Hepatocyte (in vitro differentiated cells): ENCODE results near the gene KCNQ5. TPM values are rescaled to one million over a fixed set of nuclear protein-coding genes. Genes with fewer than 3 reads are reported as not detected.

Source experiments
- DNase-seq: peaks from one replicate; pipeline ENCODE4 v3.0.0-alpha.2; 2016; ENCODE audit warnings: low spot score
- H2AFZ ChIP-seq: fragments of 200-600 bp; sonication (generic); 2 replicates; pipeline ENCODE4 v1.6.0; 2016; ENCODE audit warnings: antibody characterized with exemption, mild to moderate bottlenecking
- H3K27ac ChIP-seq: fragments of 200-600 bp; sonication (generic); 2 replicates; pipeline ENCODE4 v1.5.1; 2016; ENCODE audit warnings: mild to moderate bottlenecking
- H3K27me3 ChIP-seq: fragments of 200-600 bp; sonication (generic); 2 replicates; pipeline ENCODE4 v1.6.1; 2016
- H3K36me3 ChIP-seq: fragments of 200-600 bp; sonication (generic); replicated peaks from 2 replicates; pipeline ENCODE4 v1.5.1; 2016; ENCODE audit warnings: low read depth; ENCODE audit not compliant: insufficient read depth
- H3K4me1 ChIP-seq: fragments of 200-600 bp; sonication (generic); 2 replicates; pipeline ENCODE4 v1.5.1; 2016; ENCODE audit warnings: mild to moderate bottlenecking, moderate library complexity; ENCODE audit not compliant: insufficient read depth
- H3K4me2 ChIP-seq: fragments of 200-600 bp; sonication (generic); 2 replicates; pipeline ENCODE4 v1.6.0; 2016
- H3K4me3 ChIP-seq: fragments of 200-600 bp; sonication (generic); 2 replicates; pipeline ENCODE4 v1.5.1; 2016; ENCODE audit warnings: mild to moderate bottlenecking
- H3K79me2 ChIP-seq: fragments of 200-600 bp; sonication (generic); 2 replicates; pipeline ENCODE4 v1.6.0; 2017; ENCODE audit warnings: mild to moderate bottlenecking
- H3K9me2 ChIP-seq: fragments of 200-600 bp; sonication (generic); replicated peaks from 2 replicates; pipeline ENCODE4 v1.6.0; 2017; ENCODE audit warnings: mild to moderate bottlenecking; ENCODE audit not compliant: insufficient read depth
- H3K9me3 ChIP-seq: fragments of 200-600 bp; sonication (generic); 2 replicates; pipeline ENCODE4 v1.5.1; 2016; ENCODE audit warnings: low read depth, mild to moderate bottlenecking
- H4K20me1 ChIP-seq: fragments of 200-600 bp; sonication (generic); 2 replicates; pipeline ENCODE4 v1.6.0; 2016; ENCODE audit warnings: mild to moderate bottlenecking; ENCODE audit not compliant: insufficient read depth, poor library complexity, severe bottlenecking
- CTCF ChIP-seq: fragments of 200-600 bp; sonication (generic); IDR thresholded peaks from 2 replicates; pipeline ENCODE4 v1.5.1; 2016; ENCODE audit warnings: antibody characterized with exemption, mild to moderate bottlenecking; ENCODE audit not compliant: poor library complexity
- EZH2 ChIP-seq: fragments of 200-600 bp; sonication (generic); IDR thresholded peaks from 2 replicates; pipeline ENCODE4 v1.6.1; 2016; ENCODE audit warnings: antibody characterized with exemption, mild to moderate bottlenecking, borderline replicate concordance
- EZH2phosphoT487 ChIP-seq: fragments of 200-600 bp; sonication (generic); IDR thresholded peaks from one replicate; pipeline ENCODE4 v1.6.1; 2018; ENCODE audit warnings: antibody characterized with exemption, mild to moderate bottlenecking, low read depth, moderate library complexity; ENCODE audit not compliant: unreplicated experiment, severe bottlenecking
- WGBS: methylation state at CpG from one replicate; pipeline ENCODE4 v1.1.6; 2016; ENCODE audit warnings: low lambda C conversion rate; ENCODE audit errors: missing lambda C conversion rate; 5-methylcytosine and 5-hydroxymethylcytosine counted together
- polyA plus RNA-seq: library from polyadenylated mRNA; unstranded; fragments of >200 nt; fragmentation: Nextera tagmentation; extraction: Ambion mirVana; gene quantifications from 2 replicates; pipeline ENCODE4 v1.2.1, GENCODE V29; 2016
- total RNA-seq: library from RNA; depleted of rRNA; stranded (reverse); fragments of >200 nt; gene quantifications from 2 replicates; pipeline ENCODE4 v1.2.3, GENCODE V29; 2014

KCNQ5 gene
- total and polyA plus RNA-seq, 2 experiments from 2014 or later = 1.6 to 2.0 TPM

- Histone ChIP-seq H3K27ac (no peak overlapping the region), H3K79me2 (no peaks in the 10 kb centered on the region), H3K36me3 (no peaks in the 10 kb centered on the region), H3K9me2 (no peaks in the 10 kb centered on the region), H3K9me3 (no peaks in the 10 kb centered on the region), H3K4me3 (no peak overlapping the region), H4K20me1 (no peaks in the 10 kb centered on the region), H2AFZ (no peak overlapping the region), H3K27me3 (no peaks in the 10 kb centered on the region), H3K4me2 (no peak overlapping the region), H3K4me1 (no peaks in the 10 kb centered on the region)
- no peak for TF ChIP-seq CTCF
- no peak for TF ChIP-seq EZH2
- no peak for TF ChIP-seq EZH2phosphoT487
- no peak for DNase-seq
- WGBS = 94% methylated on average over 3 of the region's 3 CpGs
These were observed 43.7 kb downstream of the KCNQ5 start for GRCh38 chr6:72665599-72665998.

- no peak overlapping the region for H3K4me2 ChIP-seq
- no peak overlapping the region for H2AFZ ChIP-seq
- 90% methylated on average over 3 of the region's 3 CpGs for WGBS
- H4K20me1 ChIP-seq = no peaks in the 10 kb centered on the region
- no peaks in the 10 kb centered on the region for H3K36me3 ChIP-seq
- H3K4me1 ChIP-seq = no peaks in the 10 kb centered on the region
- no peaks in the 10 kb centered on the region for H3K9me3 ChIP-seq
- TF ChIP-seq EZH2phosphoT487 = no peak
- no peak for TF ChIP-seq EZH2
- no peak for TF ChIP-seq CTCF
- no peaks in the 10 kb centered on the region for H3K79me2 ChIP-seq
- no peaks in the 10 kb centered on the region for H3K9me2 ChIP-seq
- no peak for DNase-seq
- H3K4me3 ChIP-seq = no peak overlapping the region
- no peak overlapping the region for H3K27ac ChIP-seq
- H3K27me3 ChIP-seq = no peaks in the 10 kb centered on the region
These were observed 47.5 kb downstream of the KCNQ5 start for GRCh38 chr6:72669324-72669723.

GRCh38 chr6:72672906-72673305, 51.0 kb downstream of the KCNQ5 start:
- WGBS = 50% methylated on average over 1 of the region's 1 CpG
- Histone ChIP-seq H3K4me3 (no peak overlapping the region), H3K4me2 (no peak overlapping the region), H2AFZ (no peak overlapping the region), H3K27ac (no peak overlapping the region), H3K79me2 (no peaks in the 10 kb centered on the region), H3K4me1 (no peaks in the 10 kb centered on the region), H3K9me3 (no peaks in the 10 kb centered on the region), H4K20me1 (no peaks in the 10 kb centered on the region), H3K9me2 (no peaks in the 10 kb centered on the region), H3K36me3 (no peaks in the 10 kb centered on the region), H3K27me3 (no peaks in the 10 kb centered on the region)
- DNase-seq = no peak
- TF ChIP-seq EZH2phosphoT487 (no peak), CTCF (no peak), EZH2 (no peak)

- H3K4me2 ChIP-seq = no peak overlapping the region
- no peak overlapping the region for H2AFZ ChIP-seq
- DNase-seq = no peak
- no peaks in the 10 kb centered on the region for H3K9me2 ChIP-seq
- 97% methylated on average over 1 of the region's 1 CpG for WGBS
- TF ChIP-seq EZH2 = no peak
- H3K27ac ChIP-seq = no peak overlapping the region
- no peak overlapping the region for H3K4me3 ChIP-seq
- no peaks in the 10 kb centered on the region for H3K9me3 ChIP-seq
- H3K4me1 ChIP-seq = no peaks in the 10 kb centered on the region
- no peaks in the 10 kb centered on the region for H3K36me3 ChIP-seq
- no peaks in the 10 kb centered on the region for H4K20me1 ChIP-seq
- H3K79me2 ChIP-seq = no peaks in the 10 kb centered on the region
- H3K27me3 ChIP-seq = no peaks in the 10 kb centered on the region
These were observed 53.0 kb downstream of the KCNQ5 start for GRCh38 chr6:72674842-72675241.
